ENCODE measurements around the gene TMEM164.

The TMEM164 gene

DNA sequence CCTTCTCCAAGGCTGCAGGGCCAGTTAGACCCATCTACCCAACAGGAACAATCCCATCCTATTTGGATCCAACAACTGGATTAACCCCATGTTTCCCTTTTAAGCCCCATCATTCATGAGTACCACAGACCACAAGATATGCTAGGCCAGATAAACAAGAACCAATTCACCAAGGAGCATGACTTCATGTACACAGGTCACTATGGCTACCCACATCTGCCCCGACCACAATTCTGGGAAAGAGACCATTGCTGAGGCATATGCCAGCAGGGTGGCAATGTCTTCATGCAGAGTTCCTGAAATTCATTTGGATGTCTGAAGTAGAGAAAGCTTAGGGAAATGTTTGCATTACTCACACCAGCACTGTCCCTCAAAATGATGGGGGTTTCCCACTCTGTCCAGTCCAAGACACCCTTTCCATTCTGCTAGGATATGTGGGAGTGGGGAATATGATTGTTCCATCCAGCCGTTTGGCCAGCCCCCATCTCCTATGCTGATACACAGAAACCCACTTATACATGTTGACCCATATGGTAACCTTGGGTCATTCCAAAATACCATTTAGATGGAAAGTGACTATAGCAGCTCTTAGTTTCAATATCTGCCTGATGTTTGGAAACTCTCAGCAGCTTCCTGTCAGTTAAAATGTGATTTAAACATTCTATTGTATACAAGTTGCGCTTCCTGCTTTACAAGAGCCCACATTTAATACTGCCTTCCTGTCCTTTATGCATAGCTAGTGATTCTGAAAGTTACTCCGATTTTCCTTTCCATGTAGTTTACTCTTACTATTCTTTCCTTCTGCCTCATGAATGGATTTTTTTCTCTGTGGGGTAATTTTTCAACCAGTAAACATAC, 186.0 kb downstream of the TMEM164 start:
- Mint-ChIP-seq H3K4me1 (peaks cover 13% of the 10 kb centered on the region), H3K27ac (peak overlapping the region; percentile 0), H3K9me3 (peaks cover 2% of the 10 kb centered on the region), H3K36me3 (no peaks in the 10 kb centered on the region), H3K4me3 (no peak overlapping the region)
- DNase-seq (ENCODE audit: low spot score in 2 of 2) (no peak), ATAC-seq (no peak)

DNA sequence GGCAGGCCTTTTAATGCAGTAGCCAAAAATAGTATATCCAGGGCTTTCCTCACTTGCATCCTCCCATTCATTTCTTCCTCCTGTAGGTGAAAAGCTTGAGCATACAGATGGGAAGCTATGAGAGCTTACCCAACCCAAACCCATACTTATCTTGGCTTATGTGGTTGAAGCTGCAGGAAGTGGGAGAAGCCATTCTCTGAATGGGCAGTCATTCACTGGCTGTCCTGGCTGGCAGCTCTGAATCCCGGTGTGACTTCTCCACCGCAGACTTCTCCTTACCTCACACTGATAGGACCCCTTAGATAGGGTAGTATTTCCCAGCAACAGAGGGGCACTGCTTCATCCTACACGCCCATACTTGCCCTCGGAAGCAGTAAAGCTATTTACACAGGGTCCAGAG, 189.6 kb downstream of the TMEM164 start:
- H3K4me1 Mint-ChIP-seq = peaks cover 13% of the 10 kb centered on the region
- no peak overlapping the region for H3K4me3 Mint-ChIP-seq
- no peak for ATAC-seq
- no peaks in the 10 kb centered on the region for H3K9me3 Mint-ChIP-seq
- no peak for DNase-seq (ENCODE audit: low spot score in 2 of 2)
- H3K27ac Mint-ChIP-seq = no peak overlapping the region
- no peaks in the 10 kb centered on the region for H3K36me3 Mint-ChIP-seq

DNA sequence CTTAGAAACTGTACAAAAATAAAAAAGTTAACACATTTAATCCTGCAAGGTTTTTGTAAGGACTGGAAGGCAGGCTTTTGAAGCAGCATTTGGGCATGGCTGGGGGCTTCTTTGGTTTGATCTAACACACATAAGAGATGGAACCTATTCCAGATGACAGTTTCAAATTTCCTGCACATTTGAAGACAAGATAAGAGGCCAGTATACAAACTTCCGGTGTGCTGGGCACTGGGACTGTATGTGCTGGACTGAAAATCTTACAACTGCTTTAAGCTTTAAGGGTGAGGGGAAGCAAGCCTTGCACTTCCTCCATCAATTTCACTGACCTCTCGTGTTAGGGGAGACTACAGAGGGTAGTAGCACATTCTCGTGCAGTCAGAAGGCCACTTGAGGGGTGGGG, 192.1 kb downstream of the TMEM164 start:
- H3K27ac Mint-ChIP-seq = no peak overlapping the region
- H3K9me3 Mint-ChIP-seq = no peaks in the 10 kb centered on the region
- DNase-seq (ENCODE audit: low spot score in 2 of 2) = no peak
- H3K4me1 Mint-ChIP-seq = no peaks in the 10 kb centered on the region
- no peak for ATAC-seq
- no peak overlapping the region for H3K4me3 Mint-ChIP-seq
- no peaks in the 10 kb centered on the region for H3K36me3 Mint-ChIP-seq

DNA sequence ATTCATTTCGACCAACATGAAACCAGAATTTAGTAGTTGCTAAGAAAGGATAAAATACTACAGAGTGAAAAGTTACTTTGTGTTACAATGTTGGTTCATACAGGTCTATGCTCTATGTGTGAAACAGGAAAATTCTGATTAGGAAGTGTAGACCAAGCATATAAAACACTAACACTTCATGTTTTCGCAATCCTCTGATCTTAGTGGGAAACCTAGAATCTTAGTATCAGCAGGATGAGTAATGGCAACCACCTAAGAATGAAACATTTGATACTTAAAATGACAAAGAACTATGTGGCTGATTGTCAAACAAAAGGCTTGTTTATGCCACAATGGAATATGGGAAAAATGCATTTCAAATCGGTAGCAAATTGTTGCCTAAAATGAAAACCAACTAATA, 198.9 kb downstream of the TMEM164 start:
- DNase-seq (ENCODE audit: low spot score in 2 of 2) (no peak), ATAC-seq (no peak)

DNA sequence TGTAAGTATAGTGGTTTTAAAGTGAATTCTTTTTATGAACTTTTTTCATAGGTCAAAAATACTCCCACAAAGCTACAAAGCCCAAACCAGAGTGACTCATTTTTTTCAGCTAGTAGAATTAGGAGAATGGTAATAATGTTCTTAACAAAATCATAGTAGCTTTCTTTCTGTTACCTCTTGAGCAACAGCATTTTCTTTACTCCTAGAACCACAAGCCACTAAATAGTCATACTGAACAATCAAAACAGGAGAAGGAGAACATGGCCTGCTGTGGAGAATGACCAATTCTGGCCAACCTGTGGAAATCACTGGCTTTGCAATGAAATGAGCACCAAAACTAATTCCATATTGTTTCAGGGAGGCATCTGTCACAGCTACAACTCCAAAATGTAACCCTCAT, 202.1 kb downstream of the TMEM164 start:
- Mint-ChIP-seq H3K9me3 (no peaks in the 10 kb centered on the region), H3K4me3 (no peak overlapping the region), H3K4me1 (peaks cover 11% of the 10 kb centered on the region), H3K36me3 (no peaks in the 10 kb centered on the region), H3K27ac (no peak overlapping the region)
- ATAC-seq (peak; percentile 83), DNase-seq (ENCODE audit: low spot score in 2 of 2) (no peak)

More for the DNA sequence above, 198.9 kb downstream of the TMEM164 start:
- no peaks in the 10 kb centered on the region for H3K9me3 Mint-ChIP-seq
- H3K36me3 Mint-ChIP-seq = no peaks in the 10 kb centered on the region
- peaks cover 8% of the 10 kb centered on the region for H3K4me1 Mint-ChIP-seq
- H3K4me3 Mint-ChIP-seq = no peak overlapping the region
- no peak overlapping the region for H3K27ac Mint-ChIP-seq

DNA sequence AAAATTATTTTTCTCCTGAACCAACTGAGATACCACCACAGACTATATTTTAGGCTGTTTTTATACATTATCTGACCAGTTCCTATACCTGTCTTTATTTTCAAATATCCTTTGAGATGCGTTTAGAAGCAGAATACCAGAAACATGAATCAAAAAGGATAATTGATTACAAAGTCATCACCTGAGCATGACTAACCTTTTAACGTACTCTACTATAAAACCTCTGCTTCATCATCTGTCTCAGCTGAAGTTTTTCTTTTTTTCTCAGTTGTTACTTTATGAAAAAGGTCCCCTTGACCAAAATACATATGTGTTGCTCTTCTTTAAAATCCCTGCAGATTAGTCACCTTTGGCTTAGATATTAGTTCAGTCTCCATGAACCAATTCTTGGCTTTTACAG, 205.2 kb downstream of the TMEM164 start:
- ATAC-seq = no peak
- peaks cover 19% of the 10 kb centered on the region for H3K4me1 Mint-ChIP-seq
- DNase-seq (ENCODE audit: low spot score in 2 of 2) = no peak
- H3K27ac Mint-ChIP-seq = no peak overlapping the region
- no peaks in the 10 kb centered on the region for H3K36me3 Mint-ChIP-seq
- H3K4me3 Mint-ChIP-seq = no peak overlapping the region
- H3K9me3 Mint-ChIP-seq = no peaks in the 10 kb centered on the region

DNA sequence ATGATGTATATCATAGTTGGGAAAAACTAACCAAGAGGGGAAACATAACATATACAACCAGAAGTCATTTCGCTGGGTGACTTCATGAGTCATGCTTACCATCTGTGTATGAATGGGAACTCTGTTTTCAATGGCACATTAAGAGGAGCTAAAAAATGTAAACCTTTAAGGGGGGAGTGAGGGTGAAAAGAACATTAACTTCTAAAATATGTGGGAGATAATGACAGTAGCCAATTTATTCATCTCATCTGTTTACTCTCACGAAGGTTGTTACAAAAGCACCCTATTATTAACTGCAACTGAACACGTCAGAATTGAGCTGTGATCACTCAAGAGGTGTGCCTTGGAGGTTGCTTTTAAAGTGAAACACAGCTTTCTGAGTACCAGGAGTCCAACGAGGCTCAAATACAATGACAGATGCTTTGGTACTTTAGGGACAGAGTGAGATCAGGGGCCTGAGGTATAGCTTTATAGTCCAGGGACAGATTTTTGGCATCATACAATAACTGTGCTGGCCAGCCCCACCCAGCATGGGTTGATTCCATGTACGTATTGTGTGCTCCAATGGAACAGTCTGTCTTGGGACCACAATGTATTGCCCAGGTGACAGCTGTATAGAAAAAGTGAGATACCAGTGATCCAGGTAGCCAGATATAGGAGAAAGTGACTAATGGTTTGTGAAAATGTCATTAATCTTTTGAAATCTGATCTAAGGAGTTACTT, 207.7 kb downstream of the TMEM164 start:
- peaks cover 19% of the 10 kb centered on the region for H3K4me1 Mint-ChIP-seq
- no peak overlapping the region for H3K4me3 Mint-ChIP-seq
- no peaks in the 10 kb centered on the region for H3K9me3 Mint-ChIP-seq
- no peak for DNase-seq (ENCODE audit: low spot score in 2 of 2)
- no peaks in the 10 kb centered on the region for H3K36me3 Mint-ChIP-seq
- H3K27ac Mint-ChIP-seq = no peak overlapping the region
- ATAC-seq = no peak

DNA sequence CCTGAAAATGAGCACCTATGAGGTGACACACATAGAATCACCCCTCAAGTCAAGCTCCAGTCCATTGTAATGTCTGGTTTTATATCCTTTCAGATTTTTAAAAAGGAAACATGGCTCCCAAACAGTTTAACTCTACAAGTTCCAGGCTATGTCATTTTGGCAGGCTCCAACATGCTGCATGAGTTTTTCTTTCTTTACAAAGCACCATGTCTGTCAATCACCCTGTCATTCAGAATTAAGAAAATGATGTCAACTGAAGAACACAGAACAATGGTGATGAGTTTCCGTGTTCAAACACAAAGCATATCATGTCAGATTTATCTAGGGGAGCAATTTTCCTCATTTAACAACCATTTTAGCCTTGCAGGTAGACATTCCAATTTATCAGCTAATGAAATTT, 208.4 kb downstream of the TMEM164 start:
- no peak for ATAC-seq
- H3K27ac Mint-ChIP-seq = no peak overlapping the region

DNA sequence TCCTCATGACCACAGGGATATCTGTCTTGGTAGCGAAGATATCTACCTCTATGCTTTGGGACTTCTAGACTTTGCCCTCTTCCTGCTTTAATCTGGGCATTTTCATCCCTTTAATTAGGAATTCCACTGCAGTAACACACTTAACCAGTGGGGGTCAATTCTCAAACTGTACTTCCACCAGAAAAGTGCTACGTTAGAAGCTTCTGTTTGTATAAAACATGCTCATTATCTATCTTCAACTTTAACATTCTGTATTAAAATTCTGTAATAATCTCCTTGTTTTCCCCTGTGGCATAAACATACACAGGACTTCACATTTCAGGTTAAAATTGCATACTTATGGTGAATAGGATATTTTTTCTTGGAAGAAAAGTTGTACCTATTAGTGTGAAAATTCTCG, 209.4 kb downstream of the TMEM164 start:
- Mint-ChIP-seq H3K4me3 (no peak overlapping the region), H3K27ac (no peak overlapping the region), H3K36me3 (no peaks in the 10 kb centered on the region), H3K9me3 (no peaks in the 10 kb centered on the region), H3K4me1 (peaks cover 11% of the 10 kb centered on the region)
- DNase-seq (ENCODE audit: low spot score in 2 of 2) (no peak), ATAC-seq (no peak)

More for the DNA sequence above, 208.4 kb downstream of the TMEM164 start:
- peaks cover 15% of the 10 kb centered on the region for H3K4me1 Mint-ChIP-seq
- H3K36me3 Mint-ChIP-seq = no peaks in the 10 kb centered on the region
- no peak for DNase-seq (ENCODE audit: low spot score in 2 of 2)
- no peaks in the 10 kb centered on the region for H3K9me3 Mint-ChIP-seq
- no peak overlapping the region for H3K4me3 Mint-ChIP-seq

DNA sequence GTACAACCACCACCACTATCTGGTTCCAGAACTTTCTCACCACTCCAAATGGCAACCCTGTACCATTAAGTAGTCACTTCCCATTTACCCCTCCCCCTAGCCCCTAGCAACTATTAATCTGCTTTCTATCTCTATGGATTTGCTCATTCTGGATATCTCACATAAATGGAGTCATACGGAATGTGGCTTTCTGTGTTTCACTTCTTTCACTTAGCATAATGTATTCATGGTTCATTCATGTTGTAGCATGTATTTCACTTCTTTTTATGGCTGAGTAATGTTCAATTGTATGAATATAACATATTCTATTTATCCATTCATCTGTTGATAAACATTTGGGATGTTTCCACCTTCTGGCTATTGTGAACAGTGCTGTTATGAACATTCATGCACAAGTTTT, 210.3 kb downstream of the TMEM164 start:
- Mint-ChIP-seq H3K27ac (no peak overlapping the region), H3K9me3 (no peaks in the 10 kb centered on the region), H3K4me3 (no peak overlapping the region), H3K36me3 (no peaks in the 10 kb centered on the region), H3K4me1 (peaks cover 17% of the 10 kb centered on the region)
- no peak for ATAC-seq
- DNase-seq (ENCODE audit: low spot score in 2 of 2) = no peak

DNA sequence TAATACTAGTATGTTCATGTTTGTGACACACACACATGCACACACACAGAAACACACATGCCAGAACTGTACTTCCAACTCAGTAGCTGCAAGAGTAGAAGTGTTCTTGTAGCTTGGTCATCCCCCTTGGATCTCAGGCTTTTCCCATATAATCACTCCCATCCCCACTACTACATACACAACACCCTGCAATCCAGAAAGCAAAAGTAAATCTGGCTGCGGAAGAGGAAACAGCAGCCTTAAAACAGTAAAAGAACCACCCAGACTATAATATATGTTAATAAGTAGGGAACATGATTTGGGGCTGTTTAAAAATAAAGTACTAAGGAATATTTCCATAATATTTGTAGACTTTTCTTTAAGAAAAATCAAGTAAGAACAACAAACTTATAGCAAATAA, 211.8 kb downstream of the TMEM164 start:
- no peak overlapping the region for H3K27ac Mint-ChIP-seq
- peaks cover 17% of the 10 kb centered on the region for H3K4me1 Mint-ChIP-seq
- no peak for DNase-seq (ENCODE audit: low spot score in 2 of 2)
- no peaks in the 10 kb centered on the region for H3K9me3 Mint-ChIP-seq
- H3K4me3 Mint-ChIP-seq = no peak overlapping the region
- H3K36me3 Mint-ChIP-seq = no peaks in the 10 kb centered on the region
- ATAC-seq = no peak

DNA sequence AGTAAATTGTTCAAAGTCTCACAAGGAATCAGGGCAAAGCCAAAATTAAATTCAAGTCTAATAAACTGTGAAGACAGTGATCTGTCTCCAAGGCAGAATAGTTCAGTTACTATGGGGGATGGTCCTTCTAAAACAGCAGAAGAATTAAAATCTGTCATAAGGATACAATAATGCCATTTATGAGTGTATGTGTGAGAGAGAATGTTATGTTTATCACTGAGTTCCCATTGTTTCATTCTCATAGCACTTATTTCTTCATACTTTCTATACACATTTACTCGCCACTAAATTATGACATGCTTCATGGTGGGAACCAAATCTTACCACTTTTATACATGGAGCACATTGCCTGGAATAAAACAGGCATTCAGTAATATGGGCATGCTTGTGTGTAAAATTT, 212.5 kb downstream of the TMEM164 start:
- Mint-ChIP-seq H3K27ac (no peak overlapping the region), H3K9me3 (no peaks in the 10 kb centered on the region), H3K36me3 (no peaks in the 10 kb centered on the region), H3K4me1 (peaks cover 12% of the 10 kb centered on the region), H3K4me3 (no peak overlapping the region)
- DNase-seq (ENCODE audit: low spot score in 2 of 2) (no peak), ATAC-seq (no peak)

DNA sequence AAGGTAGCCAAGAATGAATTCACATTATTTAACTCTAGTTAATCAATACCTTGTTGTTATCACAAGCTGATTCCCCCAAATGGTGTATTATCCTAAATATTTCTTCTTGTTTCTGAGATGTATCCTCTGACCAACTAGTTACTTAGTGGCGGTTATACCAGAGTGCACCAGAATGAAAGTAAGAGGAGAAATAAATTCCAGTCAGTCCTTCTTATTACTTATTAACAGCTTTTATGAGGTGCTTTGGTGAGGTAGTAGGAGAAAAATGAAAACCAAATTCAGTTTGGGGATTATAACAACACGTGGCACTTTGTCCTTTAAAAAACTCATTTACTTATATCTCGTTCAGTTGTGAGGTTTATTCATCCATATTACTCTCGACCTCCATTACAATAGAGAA, 213.1 kb downstream of the TMEM164 start:
- no peaks in the 10 kb centered on the region for H3K9me3 Mint-ChIP-seq
- H3K4me3 Mint-ChIP-seq = no peak overlapping the region
- ATAC-seq (no peak), DNase-seq (ENCODE audit: low spot score in 2 of 2) (no peak)
- H3K4me1 Mint-ChIP-seq = peaks cover 9% of the 10 kb centered on the region
- H3K36me3 Mint-ChIP-seq = no peaks in the 10 kb centered on the region
- no peak overlapping the region for H3K27ac Mint-ChIP-seq

DNA sequence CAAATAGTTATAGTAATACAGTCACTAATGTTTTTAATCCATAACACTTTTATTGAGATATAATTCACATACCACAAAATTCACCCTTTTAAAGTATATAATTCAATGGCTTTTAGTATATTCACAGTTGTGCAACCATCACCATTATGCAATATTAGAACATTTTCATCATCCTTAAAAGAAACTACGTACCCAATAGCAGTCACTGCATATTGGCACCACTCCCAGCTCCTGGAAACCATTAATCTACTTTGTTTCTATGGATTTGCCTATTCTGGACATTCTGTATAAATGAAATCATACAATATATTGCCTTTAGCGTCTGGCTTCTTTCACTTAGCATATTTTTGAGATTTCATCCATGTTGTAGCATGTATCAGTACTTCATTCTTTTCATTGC, 215.7 kb downstream of the TMEM164 start:
- DNase-seq (ENCODE audit: low spot score in 2 of 2) = no peak
- no peak for ATAC-seq
- H3K4me3 Mint-ChIP-seq = no peak overlapping the region
- no peaks in the 10 kb centered on the region for H3K9me3 Mint-ChIP-seq
- H3K4me1 Mint-ChIP-seq = peaks cover 14% of the 10 kb centered on the region
- H3K36me3 Mint-ChIP-seq = no peaks in the 10 kb centered on the region
- no peak overlapping the region for H3K27ac Mint-ChIP-seq

DNA sequence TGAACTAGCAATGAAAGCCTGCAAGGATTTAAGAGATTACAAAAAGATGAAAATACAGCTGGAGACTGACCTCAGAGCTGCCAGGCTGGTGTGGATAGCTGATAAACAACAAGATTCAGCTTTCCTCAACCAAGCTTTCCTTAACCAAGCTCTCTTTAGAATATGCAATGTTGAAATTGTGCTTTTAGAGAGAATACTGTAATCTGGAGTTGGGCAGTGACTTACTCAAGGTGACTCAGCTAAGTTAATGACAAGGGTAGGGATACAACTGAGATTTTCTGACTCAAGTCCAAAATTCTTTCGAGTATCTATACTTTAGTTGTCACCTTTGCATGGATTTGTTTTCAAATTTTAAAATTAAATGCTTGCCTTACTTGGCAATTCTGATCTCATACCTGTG, 217.0 kb downstream of the TMEM164 start:
- no peaks in the 10 kb centered on the region for H3K9me3 Mint-ChIP-seq
- H3K4me3 Mint-ChIP-seq = no peak overlapping the region
- peaks cover 14% of the 10 kb centered on the region for H3K4me1 Mint-ChIP-seq
- DNase-seq (ENCODE audit: low spot score in 2 of 2) = no peak
- H3K36me3 Mint-ChIP-seq = no peaks in the 10 kb centered on the region
- no peak overlapping the region for H3K27ac Mint-ChIP-seq
- ATAC-seq = peak; percentile 74

All from stimulated activated effector memory CD8-positive, alpha-beta T cell treated with anti-CD3 and anti-CD28 coated beads, Interleukin-12 subunit alpha, Interleukin-12 subunit beta, amount 100 ng/mL, for 72 hours (primary cell).